DMS153 treated with DMSO at 0.1 percent for 48 hours (cell line): ENCODE results near the gene AFDN.

Experiments used
- DNase-seq: peaks from one replicate; lab custom pipeline; 2025; ENCODE audit not compliant: unreplicated experiment; lab: John Stamatoyannopoulos, UW

The AFDN gene

GRCh38 chr6:167860550-167861226, 34.0 kb downstream of the AFDN start:
- DNase-seq, result no peak

- no peak for DNase-seq
Observed at GRCh38 chr6:167861424-167861823, 34.7 kb downstream of the AFDN start.

GRCh38 chr6:167863897-167864296, 37.2 kb downstream of the AFDN start:
- no peak for DNase-seq

- DNase-seq, result no peak
Observed at GRCh38 chr6:167866642-167867041, 39.9 kb downstream of the AFDN start.

GRCh38 chr6:167870321-167870720, 43.6 kb downstream of the AFDN start:
- DNase-seq, result no peak

- DNase-seq, result no peak
Observed at GRCh38 chr6:167872538-167873210, 46.0 kb downstream of the AFDN start.

- no peak for DNase-seq
Observed at GRCh38 chr6:167877994-167878779, 51.5 kb downstream of the AFDN start.

- DNase-seq, result no peak
Observed at GRCh38 chr6:167879612-167880011, 52.9 kb downstream of the AFDN start.

- no peak for DNase-seq
Observed at GRCh38 chr6:167881327-167881726, 54.6 kb downstream of the AFDN start.

GRCh38 chr6:167882244-167882643, 55.5 kb downstream of the AFDN start:
- DNase-seq, result no peak

- no peak for DNase-seq
Observed at GRCh38 chr6:167888098-167888497, 61.4 kb downstream of the AFDN start.

GRCh38 chr6:167892835-167893815, 66.4 kb downstream of the AFDN start:
- no peak for DNase-seq

- DNase-seq, result no peak
Observed at GRCh38 chr6:167894965-167895364, 68.3 kb downstream of the AFDN start.

- no peak for DNase-seq
Observed at GRCh38 chr6:167896648-167897047, 69.9 kb downstream of the AFDN start.

- peak; percentile 35 for DNase-seq
Observed at GRCh38 chr6:167898673-167899311, 72.1 kb downstream of the AFDN start.

GRCh38 chr6:167904791-167905190, 78.1 kb downstream of the AFDN start:
- no peak for DNase-seq

- DNase-seq, result peak; percentile 71
Observed at GRCh38 chr6:167906899-167907298, 80.2 kb downstream of the AFDN start.

GRCh38 chr6:167907837-167908681, 81.3 kb downstream of the AFDN start:
- peak; percentile 17 for DNase-seq

- no peak for DNase-seq
Observed at GRCh38 chr6:167910007-167910406, 83.3 kb downstream of the AFDN start.
